Neutrophil (primary cell): ENCODE measurements around the gene ZNF610.

ENCODE experiments used
- H3K27ac ChIP-seq: fragments of 200-600 bp; sonication (generic); 2 replicates; pipeline ENCODE4 v1.5.1; 2016; ENCODE audit warnings: mild to moderate bottlenecking, moderate library complexity
- H3K27me3 ChIP-seq: fragments of 200-600 bp; sonication (generic); 2 replicates; pipeline ENCODE4 v1.6.0; 2016; ENCODE audit warnings: mild to moderate bottlenecking
- H3K36me3 ChIP-seq: fragments of 200-600 bp; sonication (generic); 2 replicates; pipeline ENCODE4 v1.5.1; 2017
- H3K4me1 ChIP-seq, 2 experiments: fragments of 200-600 bp in 1 of 2; sonication (generic) in 1 of 2; 1 replicate in 1 of 2; 2 replicates in 1 of 2; pipeline versions ENCODE4 v1.5.1 to v1.6.1; 2013 to 2016; ENCODE audit warnings: low read depth in 1 of 2, low read length in 1 of 2, mild to moderate bottlenecking in 1 of 2, moderate library complexity in 1 of 2; ENCODE audit not compliant: control insufficient read depth in 1 of 2, insufficient read depth in 1 of 2
- H3K4me3 ChIP-seq, 2 experiments: fragments of 200-600 bp in 1 of 2; sonication (generic) in 1 of 2; 1 replicate in 1 of 2; 2 replicates in 1 of 2; pipeline ENCODE4 v1.5.1; 2013 to 2016; ENCODE audit warnings: low read depth in 1 of 2, low read length in 1 of 2, mild to moderate bottlenecking in 1 of 2, moderate library complexity in 1 of 2
- H3K9me3 ChIP-seq: fragments of 200-600 bp; sonication (generic); 2 replicates; pipeline ENCODE4 v1.5.1; 2016
- CTCF ChIP-seq: fragments of 200-600 bp; sonication (generic); IDR thresholded peaks from 2 replicates; pipeline ENCODE4 v1.5.1; 2016; ENCODE audit warnings: antibody characterized with exemption

The ZNF610 gene

GRCh38 chr19:52366414-52366824 lies 30.4 kb downstream of the ZNF610 start:
- peaks cover 34% of the 10 kb centered on the region for H3K9me3 ChIP-seq
- H3K4me1 ChIP-seq: peaks cover 4 to 11% of the 10 kb centered on the region in 2 experiments
- H3K4me3 ChIP-seq: no peak overlapping the region
- no peak overlapping the region for H3K27ac ChIP-seq
- H3K36me3 ChIP-seq: no peaks in the 10 kb centered on the region
- no peak for TF ChIP-seq CTCF
- H3K27me3 ChIP-seq: no peaks in the 10 kb centered on the region

- no peaks in the 10 kb centered on the region for H3K27me3 ChIP-seq
- H3K9me3 ChIP-seq: peaks cover 31% of the 10 kb centered on the region
- peak within 1 kb of the TSS; percentile 66 to 81 for H3K4me3 ChIP-seq
- peaks cover 4 to 11% of the 10 kb centered on the region in 2 experiments for H3K4me1 ChIP-seq
- H3K36me3 ChIP-seq: no peaks in the 10 kb centered on the region
- peak within 1 kb of the TSS; percentile 19 for H3K27ac ChIP-seq
- TF ChIP-seq CTCF: no peak
Measured at GRCh38 chr19:52369559-52370340, 33.7 kb downstream of the ZNF610 start, which contains the start of gene ZNF880. Gene ZNF880 (plus strand): TSS chr19:52369923. CDS start chr19:52369966, 43 bp downstream.

- Histone ChIP-seq H3K27me3 (no peaks in the 10 kb centered on the region), H3K36me3 (no peaks in the 10 kb centered on the region), H3K9me3 (peaks cover 28% of the 10 kb centered on the region), H3K4me3 (peak overlapping the region; percentile 66 to 81), H3K27ac (no peak overlapping the region), H3K4me1 (peaks cover 4 to 11% of the 10 kb centered on the region in 2 experiments)
- TF ChIP-seq CTCF: no peak
Measured at GRCh38 chr19:52370341-52370710, 34.3 kb downstream of the ZNF610 start.

- Histone ChIP-seq H3K4me3 (no peak overlapping the region), H3K36me3 (no peaks in the 10 kb centered on the region), H3K27me3 (no peaks in the 10 kb centered on the region), H3K27ac (no peak overlapping the region), H3K4me1 (no peaks in the 10 kb centered on the region), H3K9me3 (peaks cover 19% of the 10 kb centered on the region)
- no peak for TF ChIP-seq CTCF
Measured at GRCh38 chr19:52391135-52391534, 55.1 kb downstream of the ZNF610 start.

GRCh38 chr19:52397310-52398080 lies 61.5 kb downstream of the ZNF610 start, which contains the start of gene ZNF528:
Gene ZNF528 (plus strand): TSS chr19:52397849. CDS start chr19:52402014, 4,165 bp downstream.
- peak within 1 kb of the TSS; percentile 56 for H3K27ac ChIP-seq

More at GRCh38 chr19:52397310-52398080, 61.5 kb downstream of the ZNF610 start, which contains the start of gene ZNF528:
- Histone ChIP-seq H3K9me3 (peaks cover 16% of the 10 kb centered on the region), H3K36me3 (no peaks in the 10 kb centered on the region), H3K4me3 (peak within 1 kb of the TSS; percentile 64 to 76), H3K4me1 (peaks cover 9 to 12% of the 10 kb centered on the region in 2 experiments), H3K27me3 (no peaks in the 10 kb centered on the region)
- no peak for TF ChIP-seq CTCF
